ENCODE results near the gene INPP4A.

DNA sequence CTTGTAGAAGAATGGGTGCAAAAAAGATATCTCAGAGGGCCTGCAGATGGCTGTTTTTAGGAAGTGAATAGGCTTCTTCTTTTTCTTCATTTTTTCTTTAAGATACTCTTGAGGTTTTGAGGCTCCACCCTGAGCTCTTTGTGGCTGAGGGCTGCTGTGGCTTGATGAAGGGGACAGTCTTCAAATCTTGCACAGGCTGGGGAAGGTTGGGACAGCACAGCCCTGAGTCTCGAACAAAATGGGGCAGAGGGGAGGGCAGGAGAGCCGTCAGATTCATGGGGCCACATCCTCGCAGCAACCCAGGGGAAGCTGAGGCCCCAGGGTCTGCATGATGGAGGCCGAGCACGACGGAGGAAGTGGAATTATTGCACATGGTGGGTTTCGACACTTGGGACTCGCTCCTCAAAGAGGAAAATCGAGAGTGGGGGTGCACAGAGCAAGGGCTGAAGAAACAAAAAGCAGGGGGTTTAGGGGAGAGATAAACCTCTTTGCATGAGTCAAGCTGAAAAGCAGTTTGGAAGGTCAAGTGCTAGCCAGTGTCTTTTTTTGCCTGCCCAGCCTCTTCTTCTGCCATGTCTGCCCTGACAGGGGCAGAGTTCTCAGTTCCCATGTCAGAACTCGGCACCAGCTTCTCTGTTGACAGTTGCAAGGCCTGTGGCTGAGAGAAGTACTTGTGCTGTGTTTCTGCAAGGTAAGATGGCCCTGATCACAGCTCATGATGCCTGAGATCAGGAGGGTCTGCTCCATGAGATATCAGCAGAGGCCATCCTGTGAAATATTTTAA, 19.5 kb downstream of the INPP4A start:
- TF ChIP-seq SIN3A (IDR thresholded peaks at IDR 0.05; ENCODE audit: borderline replicate concordance, low read depth, low read length) (no peak), FOXJ3 (CRISPR knock-in tag; IDR thresholded peaks at IDR 0.05) (no peak), TCF12 (IDR thresholded peaks at IDR 0.05) (no peak), EP300 (IDR thresholded peaks at IDR 0.05; ENCODE audit: borderline replicate concordance in 1 of 2, low read depth in 1 of 2, low read length in 1 of 2) (no peak), NFIC (IDR thresholded peaks at IDR 0.05; ENCODE audit: borderline replicate concordance) (no peak), RFX5 (IDR thresholded peaks at IDR 0.05; ENCODE audit: low read length) (no peak), NRF1 (IDR thresholded peaks at IDR 0.05; ENCODE audit: low read depth, low read length) (no peak), GABPA (IDR thresholded peaks at IDR 0.05; ENCODE audit: low read depth) (no peak)
- TF ChIP-seq, protein P1, sequence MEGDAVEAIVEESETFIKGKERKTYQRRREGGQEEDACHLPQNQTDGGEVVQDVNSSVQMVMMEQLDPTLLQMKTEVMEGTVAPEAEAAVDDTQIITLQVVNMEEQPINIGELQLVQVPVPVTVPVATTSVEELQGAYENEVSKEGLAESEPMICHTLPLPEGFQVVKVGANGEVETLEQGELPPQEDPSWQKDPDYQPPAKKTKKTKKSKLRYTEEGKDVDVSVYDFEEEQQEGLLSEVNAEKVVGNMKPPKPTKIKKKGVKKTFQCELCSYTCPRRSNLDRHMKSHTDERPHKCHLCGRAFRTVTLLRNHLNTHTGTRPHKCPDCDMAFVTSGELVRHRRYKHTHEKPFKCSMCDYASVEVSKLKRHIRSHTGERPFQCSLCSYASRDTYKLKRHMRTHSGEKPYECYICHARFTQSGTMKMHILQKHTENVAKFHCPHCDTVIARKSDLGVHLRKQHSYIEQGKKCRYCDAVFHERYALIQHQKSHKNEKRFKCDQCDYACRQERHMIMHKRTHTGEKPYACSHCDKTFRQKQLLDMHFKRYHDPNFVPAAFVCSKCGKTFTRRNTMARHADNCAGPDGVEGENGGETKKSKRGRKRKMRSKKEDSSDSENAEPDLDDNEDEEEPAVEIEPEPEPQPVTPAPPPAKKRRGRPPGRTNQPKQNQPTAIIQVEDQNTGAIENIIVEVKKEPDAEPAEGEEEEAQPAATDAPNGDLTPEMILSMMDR (IDR thresholded peaks at IDR 0.05), result no peak

Data from SK-N-SH (cell line).